GM18868 (cell line): Measurements from ENCODE around the gene NXPE1.
"Not testable (repeated sequence)": the region's sequence is repeated elsewhere in the genome, so short reads cannot be mapped to it uniquely, and the experiment has no call there.

Source experiments
- ATAC-seq: cut with Tn5 transposase; IDR thresholded peaks from one replicate; pipeline ENCODE4 v1.9.1; 2021; ENCODE audit warnings: mild to moderate bottlenecking, moderate library complexity; ENCODE audit not compliant: unreplicated experiment

NXPE1 gene

GRCh38 chr11:114559425-114560310 is at the start of gene NXPE1:
NXPE1 (minus strand) TSS chr11:114559881; CDS start chr11:114551201, 8,680 bp downstream.
- no peak for ATAC-seq

GRCh38 chr11:114609429-114609828 is 49.7 kb upstream of the NXPE1 start:
- no peak for ATAC-seq

GRCh38 chr11:114608605-114609004 is 48.9 kb upstream of the NXPE1 start:
- not testable (repeated sequence) for ATAC-seq

GRCh38 chr11:114607753-114608459 is 48.2 kb upstream of the NXPE1 start:
- peak; percentile 21 for ATAC-seq

- ATAC-seq = not testable (repeated sequence)
Observed at GRCh38 chr11:114606802-114607075, 47.1 kb upstream of the NXPE1 start.

GRCh38 chr11:114606003-114606801 is 46.5 kb upstream of the NXPE1 start:
- no peak for ATAC-seq

GRCh38 chr11:114605370-114605769 is 45.7 kb upstream of the NXPE1 start:
- ATAC-seq = no peak

GRCh38 chr11:114604886-114605285 is 45.2 kb upstream of the NXPE1 start:
- ATAC-seq = no peak

- ATAC-seq = no peak
Observed at GRCh38 chr11:114604179-114604813, 44.6 kb upstream of the NXPE1 start.

- ATAC-seq = not testable (repeated sequence)
Observed at GRCh38 chr11:114603151-114603550, 43.5 kb upstream of the NXPE1 start.

- ATAC-seq = no peak
Observed at GRCh38 chr11:114598461-114598860, 38.8 kb upstream of the NXPE1 start.

- ATAC-seq = no peak
Observed at GRCh38 chr11:114596175-114596919, 36.7 kb upstream of the NXPE1 start.

- ATAC-seq = no peak
Observed at GRCh38 chr11:114595571-114595970, 35.9 kb upstream of the NXPE1 start, which contains the start of gene NXPE4. NXPE4 (minus strand) TSS chr11:114595786; CDS start chr11:114594759, 1,027 bp downstream.

GRCh38 chr11:114594703-114595102 is 35.0 kb upstream of the NXPE1 start:
- no peak for ATAC-seq

GRCh38 chr11:114587398-114587953 is 27.8 kb upstream of the NXPE1 start:
- ATAC-seq = no peak

- ATAC-seq = no peak
Observed at GRCh38 chr11:114586797-114587196, 27.1 kb upstream of the NXPE1 start.

- ATAC-seq = no peak
Observed at GRCh38 chr11:114571712-114572111, 12.0 kb upstream of the NXPE1 start.

- no peak for ATAC-seq
Observed at GRCh38 chr11:114569801-114570200, 10.1 kb upstream of the NXPE1 start.

- no peak for ATAC-seq
Observed at GRCh38 chr11:114566276-114566675, 6.6 kb upstream of the NXPE1 start.

GRCh38 chr11:114564831-114565230 is 5.2 kb upstream of the NXPE1 start:
- no peak for ATAC-seq
